PC-9 (cell line): ENCODE data around the gene MRPL28. TPM values are rescaled to one million over a fixed set of nuclear protein-coding genes. Genes with fewer than 3 reads are reported as not detected.

Experiments
- BruUV-seq: library from RNA; stranded (reverse); fragments of 400-500 nt; replicated peaks from 2 replicates; lab custom pipeline; 2021; lab: Mats Ljungman, UMichigan
- CTCF ChIA-PET: fragments of 300-600 bp; sonication (Branson Sonifier 250); formaldehyde crosslinking; loops from one replicate; lab custom pipeline; 2022; ENCODE audit warnings: antibody characterized with exemption; lab: Charles Lee
- POLR2A ChIA-PET: fragments of 300-600 bp; sonication (Branson Sonifier 250); formaldehyde crosslinking; loops from one replicate; lab custom pipeline; 2022; ENCODE audit warnings: antibody characterized with exemption; ENCODE audit not compliant: unreplicated experiment; lab: Charles Lee
- DNase-seq, 2 experiments: peaks; one replicate each; pipeline versions ENCODE4 v3.0.0 to v3.0.0-alpha.2; 2015 to 2022; ENCODE audit warnings: mixed read lengths in 1 of 2
- H2AFZ ChIP-seq: fragments of 200-600 bp; sonication (generic); 2 replicates; pipeline ENCODE4 v1.8.1; 2017; ENCODE audit warnings: antibody characterized with exemption
- H3F3A ChIP-seq: fragments of 200-600 bp; sonication (generic); 2 replicates; pipeline ENCODE4 v1.8.1; 2017; ENCODE audit warnings: antibody characterized with exemption, mild to moderate bottlenecking, low read depth; ENCODE audit not compliant: insufficient read depth
- H3K27ac ChIP-seq: fragments of 200-600 bp; sonication (generic); 2 replicates; pipeline ENCODE4 v1.6.1; 2016; ENCODE audit warnings: mixed run types
- H3K27me3 ChIP-seq: fragments of 200-600 bp; sonication (generic); 2 replicates; pipeline ENCODE4 v1.6.1; 2016; ENCODE audit warnings: low read depth, mixed run types; ENCODE audit not compliant: insufficient read depth
- H3K36me3 ChIP-seq: fragments of 200-600 bp; sonication (generic); 2 replicates; pipeline ENCODE4 v1.6.1; 2016; ENCODE audit warnings: low read depth, mixed run types
- H3K4me1 ChIP-seq: fragments of 200-600 bp; sonication (generic); replicated peaks from 2 replicates; pipeline ENCODE4 v1.6.1; 2016; ENCODE audit warnings: mixed run types; ENCODE audit not compliant: insufficient read depth
- H3K4me2 ChIP-seq: fragments of 200-600 bp; sonication (generic); 2 replicates; pipeline ENCODE4 v1.6.1; 2017; ENCODE audit warnings: mixed run types
- H3K4me3 ChIP-seq: fragments of 200-600 bp; sonication (generic); 2 replicates; pipeline ENCODE4 v1.6.1; 2016; ENCODE audit warnings: mixed run types
- H3K79me2 ChIP-seq: fragments of 200-600 bp; sonication (generic); 2 replicates; pipeline ENCODE4 v1.6.1; 2017; ENCODE audit warnings: low read depth, mixed run types
- H3K9me2 ChIP-seq: fragments of 200-600 bp; sonication (generic); 2 replicates; pipeline ENCODE4 v1.8.1; 2017; ENCODE audit warnings: mild to moderate bottlenecking; ENCODE audit not compliant: insufficient read depth
- H3K9me3 ChIP-seq: fragments of 200-600 bp; sonication (generic); 2 replicates; pipeline ENCODE4 v1.8.1; 2016; ENCODE audit warnings: low read depth; ENCODE audit not compliant: insufficient read depth
- H4K20me1 ChIP-seq: fragments of 200-600 bp; sonication (generic); 2 replicates; pipeline ENCODE4 v1.8.1; 2017; ENCODE audit not compliant: insufficient read depth
- CTCF ChIP-seq: fragments of 200-600 bp; sonication (generic); conservative IDR thresholded peaks from 2 replicates; pipeline ENCODE4 v1.6.1; 2017; ENCODE audit warnings: mixed run types, antibody characterized with exemption, mild to moderate bottlenecking, moderate library complexity
- EZH2 ChIP-seq: fragments of 200-600 bp; sonication (generic); IDR thresholded peaks from 2 replicates; pipeline ENCODE4 v1.8.0; 2017; ENCODE audit warnings: antibody characterized with exemption, low read depth
- intact Hi-C: fragments of 100-400 bp; cut with micrococcal nuclease; formaldehyde crosslinking; loops from one replicate; pipeline ENCODE4 v1.10.0; 2022; ENCODE audit not compliant: unreplicated experiment
- total RNA-seq: library from RNA; stranded (reverse); gene quantifications from 2 replicates; pipeline ENCODE4 v1.2.3, GENCODE V29; 2021

Gene MRPL28
- total RNA-seq, 1 experiment from 2014 or later: 150 TPM

DNA sequence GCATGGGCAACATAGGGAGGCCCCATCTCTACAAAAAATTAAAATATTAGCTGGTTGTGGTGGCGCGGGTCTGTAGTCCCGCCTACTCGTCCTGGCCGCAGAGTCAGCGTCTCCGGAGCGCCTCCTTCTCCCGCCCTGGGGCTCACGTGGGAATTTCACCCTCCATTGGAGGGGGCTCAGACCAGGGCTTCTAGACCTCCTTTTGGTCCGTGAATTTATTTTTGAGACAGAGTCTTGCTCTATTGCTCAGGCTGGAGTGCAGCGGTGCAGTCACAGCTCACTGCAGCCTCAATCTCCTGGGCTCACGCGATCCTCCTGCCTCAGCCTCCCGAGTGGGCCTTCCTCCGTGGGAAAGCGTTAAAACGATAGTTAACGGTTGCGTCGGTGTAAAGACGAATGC, 26.3 kb upstream of the MRPL28 start:
- Histone ChIP-seq H3K4me2 (peak overlapping the region; percentile 94), H3K4me3 (peak overlapping the region; percentile 58), H4K20me1 (no peaks in the 10 kb centered on the region), H3K9me3 (no peaks in the 10 kb centered on the region), H3K36me3 (no peaks in the 10 kb centered on the region), H3F3A (peaks cover 50% of the 10 kb centered on the region), H3K9me2 (no peaks in the 10 kb centered on the region), H3K27me3 (no peaks in the 10 kb centered on the region), H3K4me1 (peaks cover 16% of the 10 kb centered on the region), H3K79me2 (0 out of 2 replicates have a peak, but pooled peaks cover 2% of the 10 kb centered on the region), H2AFZ (peak overlapping the region; percentile 61), H3K27ac (no peak overlapping the region)
- ChIA-PET POLR2A (interaction anchor here (0.5 to 0.7 kb wide), 2 partner anchors 14 to 913 kb away, joined by 14 to 20 read pairs; partner anchors contain the start of gene UBE2I), CTCF (interaction anchor here (0.7 kb wide), 1 partner anchor 272 kb away, joined by 6 read pairs; no protein-coding TSS in a partner anchor)
- TF ChIP-seq EZH2: no peak
- TF ChIP-seq CTCF: no peak
- DNase-seq: peak in 1 of 2 experiments; percentile 41
- intact Hi-C loops: no loop called here
- no TSS peak for BruUV-seq

GRCh38 chr16:396199-396598, 25.9 kb upstream of the MRPL28 start:
- POLR2A ChIA-PET: interaction anchor here (0.7 kb wide), 1 partner anchor 913 kb away, joined by 14 read pairs; the partner anchor contains the start of gene UBE2I
- DNase-seq: no peak
- intact Hi-C loops: no loop called here
- Histone ChIP-seq H3K4me2 (peak overlapping the region; percentile 94), H3K36me3 (no peaks in the 10 kb centered on the region), H3K9me3 (no peaks in the 10 kb centered on the region), H3F3A (peaks cover 48% of the 10 kb centered on the region), H3K27ac (no peak overlapping the region), H4K20me1 (no peaks in the 10 kb centered on the region), H3K9me2 (no peaks in the 10 kb centered on the region), H3K4me3 (peak overlapping the region; percentile 58; the same call in 1 of the 2 replicates), H3K4me1 (peaks cover 16% of the 10 kb centered on the region), H3K27me3 (no peaks in the 10 kb centered on the region), H3K79me2 (no peaks in the 10 kb centered on the region), H2AFZ (no peak overlapping the region; the same call in 1 of the 2 replicates)
- no peak for TF ChIP-seq CTCF
- no peak for TF ChIP-seq EZH2
- CTCF ChIA-PET: no interaction called here
- BruUV-seq: no TSS peak

- no peaks in the 10 kb centered on the region for H4K20me1 ChIP-seq
- POLR2A ChIA-PET: no interaction called here
- H3K9me2 ChIP-seq: no peaks in the 10 kb centered on the region
- no peaks in the 10 kb centered on the region for H3K79me2 ChIP-seq
- no peaks in the 10 kb centered on the region for H3K36me3 ChIP-seq
- no peak for DNase-seq
- no peak overlapping the region for H3K4me3 ChIP-seq
- no peaks in the 10 kb centered on the region for H3K9me3 ChIP-seq
- no TSS peak for BruUV-seq
- intact Hi-C loops: no loop called here
- H2AFZ ChIP-seq: no peak overlapping the region
- no peak for TF ChIP-seq EZH2
- TF ChIP-seq CTCF: no peak
- H3F3A ChIP-seq: peaks cover 26% of the 10 kb centered on the region
- no peak overlapping the region for H3K27ac ChIP-seq
- H3K4me1 ChIP-seq: peaks cover 7% of the 10 kb centered on the region; the same call in 1 of the 2 replicates
- H3K27me3 ChIP-seq: no peaks in the 10 kb centered on the region
- no peak overlapping the region for H3K4me2 ChIP-seq
- CTCF ChIA-PET: interaction anchor here (0.9 kb wide), 1 partner anchor 143 kb away, joined by 3 read pairs; no protein-coding TSS in a partner anchor
Observed at GRCh38 chr16:392450-393030, 22.2 kb upstream of the MRPL28 start.
